K562 (cell line): Measurements from ENCODE around the gene UIMC1. TPM values are rescaled to one million over a fixed set of nuclear protein-coding genes. Genes with fewer than 3 reads are reported as not detected.

Experiments
- ATAC-seq: fragments of 200-7000 bp; cut with Tn5 transposase; 3 replicates; pipeline ENCODE4 v1.9.1; 2020; ENCODE audit warnings: moderate library complexity
- BruUV-seq: library from RNA; stranded (reverse); fragments of 400-500 nt; replicated peaks from 2 replicates; lab custom pipeline; 2021; lab: Mats Ljungman, UMichigan
- CTCF ChIA-PET: fragments of 300-600 bp; formaldehyde crosslinking; extraction: SDS; loops from one replicate; lab custom pipeline; 2021; ENCODE audit warnings: low intra/inter-chr PET ratio; lab: Yijun Ruan, JAX
- POLR2A ChIA-PET: fragments of 300-600, 350-650 bp; sonication (Branson Sonifier 250); formaldehyde crosslinking; extraction: SDS; loops from one replicate; lab custom pipeline; 2021; ENCODE audit warnings: antibody characterized with exemption, inconsistent platforms; lab: Yijun Ruan, JAX
- DNase-seq, 4 experiments: peaks; one replicate each; pipeline versions ENCODE4 v3.0.0 to v3.0.0-alpha.2; 2011 to 2018; ENCODE audit warnings: low spot score in 3 of 4, mixed read lengths in 3 of 4; ENCODE audit errors: extremely low read depth in 1 of 4
- FAIRE-seq: peaks from 2 replicates; lab custom pipeline; 2011; peaks lifted over from hg19 to GRCh38; lab: Jason Lieb, UNC
- H2AFZ ChIP-seq: 2 replicates; pipeline ENCODE4 v1.6.0; 2011; ENCODE audit warnings: low read depth, low read length, control low read depth, inconsistent platforms
- H3K27ac ChIP-seq: fragments of 200-600 bp; 3 replicates; pipeline ENCODE4 v1.8.0; 2011; ENCODE audit warnings: low read depth, mild to moderate bottlenecking, control low read depth, inconsistent platforms, low read length, moderate library complexity, mixed read lengths; ENCODE audit errors: extremely low read depth
- H3K27me3 ChIP-seq, 2 experiments: fragments of 300-600 bp in 1 of 2; 2 replicates in 1 of 2; 3 replicates in 1 of 2; pipeline versions ENCODE4 v1.6.0 to v1.8.0; 2011; ENCODE audit warnings: inconsistent platforms in 2 of 2, low read length in 2 of 2, mild to moderate bottlenecking in 1 of 2, mixed read lengths in 1 of 2, moderate library complexity in 1 of 2; ENCODE audit not compliant: control insufficient read depth in 2 of 2, insufficient read depth in 2 of 2
- H3K36me3 ChIP-seq: fragments of 300-600 bp; 3 replicates; pipeline ENCODE4 v1.8.0; 2011; ENCODE audit warnings: mild to moderate bottlenecking, low read length, inconsistent platforms; ENCODE audit not compliant: control insufficient read depth, insufficient read depth
- H3K4me1 ChIP-seq, 2 experiments: fragments of 200-600 bp in 1 of 2; replicated peaks in 1 of 2; 2 replicates in 1 of 2; 3 replicates in 1 of 2; pipeline versions ENCODE4 v1.5.1 to v1.8.0; 2011; ENCODE audit warnings: inconsistent platforms in 2 of 2, low read length in 2 of 2, mild to moderate bottlenecking in 1 of 2, mixed read lengths in 1 of 2, moderate library complexity in 1 of 2; ENCODE audit not compliant: control insufficient read depth in 2 of 2, insufficient read depth in 2 of 2
- H3K4me2 ChIP-seq: 2 replicates; pipeline ENCODE4 v1.6.1; 2011; ENCODE audit warnings: low read length, control low read depth, inconsistent platforms, mixed read lengths; ENCODE audit not compliant: insufficient read depth
- H3K4me3 ChIP-seq: fragments of 200-600 bp; sonication (generic), shearing (Covaris generic); 2 replicates; pipeline ENCODE4 v1.5.1; 2016; ENCODE audit warnings: control low read depth, inconsistent platforms
- H3K79me2 ChIP-seq: fragments of 200-600 bp; 3 replicates; pipeline ENCODE4 v1.8.0; 2011; ENCODE audit warnings: low read length, inconsistent platforms; ENCODE audit not compliant: control insufficient read depth, insufficient read depth
- H3K9ac ChIP-seq, 2 experiments: 2 replicates each; pipeline versions ENCODE4 v1.6.0 to v1.6.1; 2011; ENCODE audit warnings: low read depth in 2 of 2, low read length in 2 of 2, control low read depth in 1 of 2, inconsistent platforms in 1 of 2, mild to moderate bottlenecking in 1 of 2, mixed read lengths in 1 of 2; ENCODE audit not compliant: insufficient read depth in 1 of 2
- H3K9me1 ChIP-seq: one replicate; pipeline ENCODE4 v1.6.0; 2011; ENCODE audit warnings: inconsistent platforms, mild to moderate bottlenecking, low read length, moderate library complexity; ENCODE audit not compliant: control insufficient read depth, insufficient read depth
- H3K9me3 ChIP-seq: replicated peaks from 2 replicates; pipeline ENCODE4 v1.5.1; 2011; ENCODE audit warnings: low read depth, low read length, inconsistent platforms; ENCODE audit not compliant: control insufficient read depth, insufficient read depth
- H4K20me1 ChIP-seq: replicated peaks from 2 replicates; pipeline ENCODE4 v1.6.1; 2011; ENCODE audit warnings: low read length, inconsistent platforms, mixed read lengths; ENCODE audit not compliant: control insufficient read depth, insufficient read depth
- ARHGAP35 ChIP-seq: fragments of 450-650 bp; IDR thresholded peaks from 2 replicates; pipeline ENCODE4 v1.6.1; 2018; ENCODE audit not compliant: partially characterized antibody
- ZNF24 ChIP-seq: fragments of 450-650 bp; IDR thresholded peaks from 2 replicates; pipeline ENCODE4 v1.6.1; 2016
- ZNF324 ChIP-seq: fragments of 250-450 bp; sonication (Bioruptor Pico); IDR thresholded peaks from 2 replicates; pipeline ENCODE4 v1.4.0; 2020; ENCODE audit warnings: mild to moderate bottlenecking
- WGBS: fragments of 100-300 bp; shearing (Covaris generic); methylation state at CpG from one replicate; pipeline ENCODE4 v1.1.6; 2016; ENCODE audit warnings: low coverage, mixed read lengths; ENCODE audit not compliant: insufficient coverage; ENCODE audit errors: missing lambda C conversion rate; 5-methylcytosine and 5-hydroxymethylcytosine counted together
- in situ Hi-C: fragments of 300-500 bp; cut with MboI; formaldehyde crosslinking; loops from 4 replicates; pipeline ENCODE4 v1.15.0; 2018; ENCODE audit warnings: inconsistent platforms, mixed read lengths
- intact Hi-C: fragments of 100-400 bp; cut with micrococcal nuclease; formaldehyde crosslinking; loops from 2 replicates; pipeline ENCODE4 v1.14.2; 2022
- polyA plus RNA-seq, 8 experiments: library from polyadenylated mRNA; depleted of rRNA in 4 of 8; stranded (reverse) in 5 of 8; unstranded in 3 of 8; fragments of >200 nt; fragmentation: Nextera tagmentation in 2 of 8; fragmentation: Illumina TruSeq in 1 of 8; extraction: Ambion mirVana in 2 of 8; extraction: Trizol in 1 of 8; gene quantifications; 2 replicates each; pipeline versions ENCODE4 v1.2.1 to v1.2.3, GENCODE V29; 2011 to 2014; ENCODE audit warnings: inconsistent platforms in 1 of 8, missing spikeins in 1 of 8
- total RNA-seq, 7 experiments: library from RNA; depleted of rRNA in 6 of 7; stranded (reverse); fragments of >200 nt in 6 of 7; fragmentation: Illumina TruSeq in 2 of 7; extraction: Trizol in 2 of 7; gene quantifications; 2 replicates each; pipeline versions ENCODE4 v1.2.1 to v1.2.3, GENCODE V29; 2011 to 2021; ENCODE audit warnings: low replicate concordance in 1 of 7

UIMC1 gene
- total and polyA plus RNA-seq, 9 of the 15 experiments (the other 6 are each of a cell fraction or from before 2014, with no cell fraction given) = 14.9 to 51.7 (median 36.8) TPM

DNA sequence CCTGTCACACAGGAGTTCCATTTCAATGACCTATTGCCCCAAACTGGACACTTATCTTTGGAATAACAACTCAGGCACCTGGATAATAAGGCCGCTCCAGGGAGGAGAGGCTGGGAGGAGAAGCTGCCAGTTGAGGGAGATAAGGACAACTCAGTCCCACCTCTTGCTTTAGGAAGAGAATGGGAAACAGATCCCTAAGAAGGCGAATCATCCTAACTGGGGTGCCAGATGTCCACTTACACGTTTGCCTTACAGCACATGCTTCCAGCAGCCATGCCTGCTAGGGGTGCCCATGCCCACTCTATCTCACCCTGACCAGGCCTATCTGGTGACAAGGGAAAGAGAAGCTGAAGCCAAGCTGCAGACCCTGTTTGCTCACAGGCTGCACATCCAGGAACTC, 113.9 kb downstream of the UIMC1 start:
- peaks cover 0 to 3% of the 10 kb centered on the region in 2 experiments; a peak in 1 of 5 replicates for H3K4me1 ChIP-seq
- no peak for FAIRE-seq
- no peak overlapping the region for H2AFZ ChIP-seq
- ATAC-seq = no peak
- H3K9ac ChIP-seq = no peak overlapping the region
- no peaks in the 10 kb centered on the region for H3K9me3 ChIP-seq
- in situ Hi-C loops (no loop called here), intact Hi-C loops (loop anchor here (10.0 kb wide), 1 partner anchor 222 kb away; no protein-coding TSS in a partner anchor)
- no peaks in the 10 kb centered on the region; the same call in none of the 2 replicates for H4K20me1 ChIP-seq
- H3K4me3 ChIP-seq = no peak overlapping the region
- H3K27me3 ChIP-seq = peaks cover 32 to 67% of the 10 kb centered on the region in 2 experiments; a peak in 4 of 5 replicates
- no peaks in the 10 kb centered on the region for H3K79me2 ChIP-seq
- DNase-seq = no peak
- 0% methylated on average over 3 of the region's 3 CpGs for WGBS
- H3K27ac ChIP-seq = no peak overlapping the region
- ChIA-PET CTCF (no interaction called here), POLR2A (interaction anchor here (0.7 to 1.0 kb wide), 2 partner anchors 15 to 23 kb away, joined by 4 read pairs; no protein-coding TSS in a partner anchor)
- TF ChIP-seq ARHGAP35 (no peak), ZNF324 (no peak)
- no TSS peak for BruUV-seq
- H3K4me2 ChIP-seq = no peak overlapping the region
- no peaks in the 10 kb centered on the region for H3K9me1 ChIP-seq
- H3K36me3 ChIP-seq = no peaks in the 10 kb centered on the region

DNA sequence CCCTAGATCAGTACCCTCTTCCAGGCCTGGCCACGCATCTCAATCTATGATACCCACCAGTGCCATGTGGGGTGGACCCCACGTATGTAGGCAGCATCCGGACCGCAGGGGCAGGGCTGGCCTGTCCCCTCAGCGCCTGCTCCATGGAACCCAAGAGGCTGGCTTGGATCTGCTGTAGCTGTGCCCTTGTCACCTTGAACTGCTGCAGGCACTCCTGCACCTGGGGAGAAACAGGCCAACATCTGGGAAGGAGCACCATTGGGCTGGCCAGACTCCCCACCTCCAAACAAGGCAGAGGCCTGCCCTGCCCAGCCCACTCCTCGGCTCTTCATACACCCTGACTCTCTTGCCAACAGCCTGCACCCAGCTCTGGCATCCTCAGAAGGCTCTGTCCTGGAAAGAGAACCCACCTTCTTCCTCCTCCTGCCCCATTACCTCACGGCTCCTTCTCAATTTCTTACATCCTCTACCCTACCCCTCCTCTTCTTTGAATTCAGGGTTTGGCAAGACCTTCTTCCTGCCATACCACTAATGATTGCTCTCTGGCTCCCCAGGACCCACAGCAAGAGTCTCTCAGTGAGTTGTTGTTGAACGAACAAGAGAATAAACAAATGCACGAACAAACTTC, 115.1 kb downstream of the UIMC1 start:
- H3K9ac ChIP-seq = no peak overlapping the region
- no peak overlapping the region for H3K4me3 ChIP-seq
- intact Hi-C loops (loop anchor here (10.0 kb wide), 1 partner anchor 223 kb away; no protein-coding TSS in a partner anchor), in situ Hi-C loops (no loop called here)
- no peak for FAIRE-seq
- POLR2A ChIA-PET = interaction anchor here (1.9 kb wide), 1 partner anchor 14 kb away, joined by 4 read pairs; no protein-coding TSS in a partner anchor
- BruUV-seq = no TSS peak
- H3K27me3 ChIP-seq = peaks cover 30 to 75% of the 10 kb centered on the region in 2 experiments; a peak in 4 of 5 replicates
- 4% methylated on average over 9 of the region's 9 CpGs for WGBS
- H3K27ac ChIP-seq = no peak overlapping the region
- H3K79me2 ChIP-seq = no peaks in the 10 kb centered on the region
- H4K20me1 ChIP-seq = no peaks in the 10 kb centered on the region; the same call in none of the 2 replicates
- no peak overlapping the region for H3K4me2 ChIP-seq
- H2AFZ ChIP-seq = no peak overlapping the region
- H3K4me1 ChIP-seq = peaks cover 0 to 9% of the 10 kb centered on the region in 2 experiments; a peak in 1 of 5 replicates
- H3K9me1 ChIP-seq = no peaks in the 10 kb centered on the region
- no peaks in the 10 kb centered on the region for H3K36me3 ChIP-seq
- DNase-seq = no peak
- ATAC-seq = no peak
- CTCF ChIA-PET = no interaction called here
- no peaks in the 10 kb centered on the region for H3K9me3 ChIP-seq
- no peak for TF ChIP-seq ZNF24
